ENCODE results near the gene TPD52L2.

The TPD52L2 gene

GRCh38 chr20:63932606-63933160 is 67.6 kb downstream of the TPD52L2 start:
- DNase-seq (ENCODE audit: low read depth): no peak

- DNase-seq (ENCODE audit: low read depth): no peak
These were observed 68.6 kb downstream of the TPD52L2 start for GRCh38 chr20:63933646-63934045.

- DNase-seq (ENCODE audit: low read depth): no peak
These were observed 69.4 kb downstream of the TPD52L2 start for GRCh38 chr20:63934271-63935068.

- DNase-seq (ENCODE audit: low read depth): no peak
These were observed 70.4 kb downstream of the TPD52L2 start for GRCh38 chr20:63935447-63935846.

GRCh38 chr20:63937596-63937995 is 72.5 kb downstream of the TPD52L2 start:
- no peak for DNase-seq (ENCODE audit: low read depth)

GRCh38 chr20:63939061-63939935 is 74.2 kb downstream of the TPD52L2 start:
- no peak for DNase-seq (ENCODE audit: low read depth)

GRCh38 chr20:63940071-63940471 is 75.0 kb downstream of the TPD52L2 start:
- no peak for DNase-seq (ENCODE audit: low read depth)

- no peak for DNase-seq (ENCODE audit: low read depth)
These were observed 75.6 kb downstream of the TPD52L2 start for GRCh38 chr20:63940472-63941266.

Data from ELR (cell line).